Stimulated activated CD4-positive, alpha-beta T cell treated with anti-CD3 and anti-CD28 coated beads, TNF-alpha, amount 100 ng/mL, for 48 hours (primary cell): ENCODE measurements around the gene DSCAM.
"Not testable (repeated sequence)": the region's sequence is repeated elsewhere in the genome, so short reads cannot be mapped to it uniquely, and the experiment has no call there.

ENCODE experiments used
- DNase-seq, 3 donors: peaks; one replicate each; pipeline ENCODE4 v3.0.0-alpha.2; 2020; ENCODE audit warnings: low read depth in 3 of 3

Gene DSCAM

DNA sequence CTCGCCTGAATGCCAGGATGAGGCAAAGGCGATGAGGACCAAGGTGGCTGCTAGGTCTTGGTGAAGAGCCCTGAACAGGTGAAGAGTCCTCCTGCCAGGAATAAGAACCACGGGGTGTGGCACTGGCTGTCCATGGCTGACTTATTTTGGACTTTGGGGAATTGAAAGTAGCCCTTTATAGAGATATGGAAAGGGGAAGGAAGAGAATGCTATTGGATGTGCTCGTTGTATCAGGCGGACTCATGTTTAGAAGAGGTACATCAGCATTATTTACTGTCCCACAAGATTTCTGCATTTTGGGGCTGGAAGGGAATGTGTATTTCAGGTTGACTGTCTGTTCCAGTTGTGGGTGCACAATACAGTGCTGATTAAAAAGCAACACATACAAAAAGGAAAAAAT, 465.8 kb downstream of the DSCAM start:
- DNase-seq: no peak

DNA sequence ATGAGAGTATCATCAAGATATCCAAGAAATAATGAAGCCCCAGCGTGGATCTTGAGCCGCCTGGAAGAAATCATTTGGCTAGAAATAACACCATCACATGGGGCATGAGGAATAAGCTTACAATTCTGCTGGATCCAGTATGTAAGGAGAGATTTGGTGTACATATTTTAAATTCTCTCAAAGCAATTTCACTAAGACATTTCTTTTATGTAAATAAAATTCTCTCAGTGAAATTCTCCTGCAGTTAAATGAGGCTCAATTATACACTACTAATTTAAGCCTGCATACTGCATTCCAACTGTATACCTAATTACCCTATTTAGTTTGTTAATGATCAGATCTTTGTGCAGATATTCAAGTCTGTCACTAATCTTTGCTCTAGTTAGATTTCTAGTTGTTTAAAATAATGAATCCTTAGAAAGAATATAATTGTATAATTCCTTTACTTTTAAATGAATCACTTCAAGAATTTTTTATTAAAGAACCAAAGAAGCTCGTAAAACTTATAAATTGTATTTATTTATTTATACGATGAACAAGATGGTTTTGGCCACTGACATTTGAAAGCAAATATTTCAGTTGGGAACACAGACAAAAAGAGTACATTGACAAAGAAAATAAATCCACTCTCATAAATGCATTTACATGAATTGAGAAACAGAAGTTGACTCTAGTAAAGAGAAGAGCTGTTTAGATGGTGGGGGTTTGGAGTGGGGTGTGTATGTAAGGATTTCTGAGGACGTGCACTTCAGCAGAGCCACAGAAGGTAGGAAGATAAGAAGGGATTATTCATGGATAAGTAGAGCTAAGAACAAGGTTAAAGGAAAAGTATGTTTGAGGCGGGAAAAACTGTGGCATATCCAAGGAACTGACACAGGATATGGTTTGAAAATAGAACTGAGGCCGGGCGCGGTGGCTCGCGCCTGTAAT, 466.8 kb downstream of the DSCAM start:
- DNase-seq: no peak

DNA sequence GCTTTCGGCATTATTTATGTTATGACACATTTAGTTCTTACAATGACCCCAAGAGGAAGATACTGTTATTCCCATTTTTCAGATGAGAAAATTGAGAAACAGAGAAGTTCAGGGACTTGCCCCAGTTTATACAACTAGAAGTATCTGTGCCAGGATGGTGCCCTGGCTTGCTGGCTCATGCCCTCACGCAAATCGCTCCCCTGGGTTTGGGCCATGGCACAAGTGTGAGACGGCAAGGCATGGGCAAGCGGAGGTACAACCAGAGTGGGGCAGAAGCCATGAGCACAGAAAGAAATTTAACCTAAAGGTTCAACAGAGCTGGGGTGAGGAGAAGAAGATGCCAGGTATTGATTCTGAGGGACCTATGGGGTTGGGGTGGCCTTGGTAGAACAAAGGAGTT, 469.8 kb downstream of the DSCAM start:
- DNase-seq: no peak

DNA sequence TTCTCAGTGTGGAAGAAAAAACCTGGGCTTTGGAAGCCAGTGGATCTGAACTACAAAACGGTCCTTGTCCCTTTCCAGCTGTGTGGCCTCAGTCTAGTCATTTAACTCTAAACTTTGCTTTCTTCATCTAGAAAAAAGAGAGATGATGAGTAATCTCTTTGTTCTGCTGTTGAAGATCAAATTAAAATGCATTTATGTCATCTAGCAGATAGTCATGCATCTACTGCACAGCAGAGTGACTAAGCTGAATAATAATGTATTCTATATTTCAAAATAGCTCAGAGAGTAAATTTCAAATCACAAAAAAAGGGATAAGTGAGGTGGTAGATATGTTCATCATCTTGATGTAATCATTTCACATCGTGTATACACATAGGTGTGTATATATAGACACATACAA, 473.2 kb downstream of the DSCAM start:
- DNase-seq: no peak

DNA sequence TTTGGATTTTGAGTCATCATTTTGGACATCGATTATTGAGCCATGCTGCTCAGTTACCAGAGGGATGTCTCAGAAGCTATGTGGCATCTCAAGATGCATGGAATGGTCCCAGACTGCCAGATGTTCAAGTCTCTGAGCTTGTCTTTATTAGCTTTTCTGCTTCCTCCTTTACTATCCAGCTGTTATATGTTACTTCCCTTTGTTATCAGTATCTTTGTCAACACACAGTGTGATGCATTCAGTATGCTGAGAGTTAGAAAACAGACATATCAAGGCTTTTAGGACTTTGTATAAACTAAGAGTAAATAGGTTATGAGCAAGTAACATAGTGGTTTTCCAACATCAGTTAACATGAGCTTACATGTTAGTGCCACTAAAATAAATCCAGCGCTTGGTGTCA, 474.5 kb downstream of the DSCAM start:
- no peak for DNase-seq

DNA sequence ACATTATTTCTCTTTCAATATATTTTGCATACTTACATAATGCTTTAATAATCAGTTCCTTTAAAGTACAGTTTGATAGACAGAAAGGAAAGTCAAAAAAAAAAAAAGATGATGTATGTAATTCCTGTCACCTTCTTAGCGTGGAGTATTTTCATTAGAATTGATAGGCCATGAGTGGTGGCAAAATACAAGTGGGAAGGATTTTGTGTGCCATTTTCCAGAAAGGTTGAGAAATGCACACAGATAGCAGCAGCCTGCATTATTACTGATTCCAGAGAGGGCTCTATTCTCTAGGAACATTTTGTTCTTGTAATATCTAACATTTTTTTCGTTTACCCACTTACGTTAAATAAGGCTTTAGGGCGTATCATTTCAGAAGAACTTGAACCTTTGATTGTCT, 475.6 kb downstream of the DSCAM start:
- DNase-seq: no peak

DNA sequence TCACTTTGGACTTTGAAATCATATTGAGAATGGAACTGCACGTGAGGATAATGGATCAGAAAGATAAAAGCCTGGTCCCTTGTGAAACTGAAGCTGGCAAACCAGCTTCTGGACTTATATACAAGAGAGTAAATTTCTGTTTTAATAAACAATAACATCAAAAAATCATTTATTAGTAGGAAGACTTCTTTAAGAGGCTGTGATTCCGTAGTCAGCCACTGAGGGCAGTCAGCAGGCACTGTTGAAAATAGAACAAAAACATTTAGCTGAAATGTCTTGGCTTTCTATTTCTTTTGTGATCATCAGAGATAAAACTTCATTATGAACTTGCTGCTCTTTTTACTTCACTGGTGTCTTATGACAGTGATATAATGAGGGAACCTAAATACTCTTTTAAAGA, 490.3 kb downstream of the DSCAM start:
- DNase-seq: no peak

DNA sequence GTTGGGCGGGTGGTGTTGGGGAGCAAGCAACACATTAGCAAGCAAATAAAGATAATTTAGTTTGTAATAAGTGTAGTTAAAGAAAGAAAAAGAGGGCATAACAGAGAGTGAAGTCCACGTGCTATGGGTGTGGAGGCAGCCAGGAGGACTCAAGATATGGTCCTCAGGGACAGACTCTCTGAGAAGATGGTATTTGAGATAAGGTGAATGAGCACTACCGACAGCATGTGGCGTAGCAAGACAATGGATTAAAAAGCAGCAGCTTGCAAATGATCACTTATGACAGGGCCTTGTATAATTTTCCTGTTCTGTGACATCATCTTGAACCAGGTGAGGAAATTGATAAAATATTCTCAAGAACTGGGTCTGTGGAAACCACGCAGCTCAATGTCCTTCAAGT, 491.9 kb downstream of the DSCAM start:
- no peak for DNase-seq

DNA sequence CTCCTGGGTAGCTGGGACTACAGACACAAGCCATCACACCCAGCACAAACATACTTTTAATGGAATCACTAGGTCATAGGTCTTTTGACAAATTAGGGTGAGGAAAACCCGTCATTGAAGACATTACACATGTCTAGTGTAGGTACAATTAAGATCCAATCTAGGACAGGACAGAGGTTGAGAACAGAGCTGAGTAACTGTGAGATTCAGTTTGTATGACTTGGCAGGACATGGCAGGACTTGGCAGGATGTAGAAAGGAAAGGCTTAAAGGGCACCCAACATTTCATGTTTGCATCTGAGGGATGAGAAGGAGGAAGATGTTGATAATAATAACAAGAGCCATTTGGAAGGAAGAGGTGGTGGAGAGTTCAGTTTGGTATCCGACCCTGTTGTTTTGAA, 496.0 kb downstream of the DSCAM start:
- DNase-seq: no peak

DNA sequence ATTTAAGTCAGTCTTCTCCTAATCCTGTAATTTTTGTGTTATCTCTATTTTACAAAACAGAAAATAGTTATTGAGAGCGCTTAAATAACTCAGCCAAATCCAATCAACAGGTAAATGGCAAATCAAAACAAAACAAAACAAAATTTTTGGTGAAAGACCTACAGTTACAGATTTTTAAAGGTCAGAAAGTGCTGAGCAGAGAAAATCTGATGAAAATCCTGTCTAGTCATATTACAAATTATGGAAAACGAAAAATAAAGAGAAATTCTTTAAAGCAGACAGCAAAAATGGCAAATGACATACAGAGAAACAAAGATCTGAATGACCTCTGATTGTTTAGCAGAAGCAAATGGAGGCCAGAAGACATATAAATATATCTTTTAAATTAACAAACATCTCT, 497.4 kb downstream of the DSCAM start:
- no peak for DNase-seq

DNA sequence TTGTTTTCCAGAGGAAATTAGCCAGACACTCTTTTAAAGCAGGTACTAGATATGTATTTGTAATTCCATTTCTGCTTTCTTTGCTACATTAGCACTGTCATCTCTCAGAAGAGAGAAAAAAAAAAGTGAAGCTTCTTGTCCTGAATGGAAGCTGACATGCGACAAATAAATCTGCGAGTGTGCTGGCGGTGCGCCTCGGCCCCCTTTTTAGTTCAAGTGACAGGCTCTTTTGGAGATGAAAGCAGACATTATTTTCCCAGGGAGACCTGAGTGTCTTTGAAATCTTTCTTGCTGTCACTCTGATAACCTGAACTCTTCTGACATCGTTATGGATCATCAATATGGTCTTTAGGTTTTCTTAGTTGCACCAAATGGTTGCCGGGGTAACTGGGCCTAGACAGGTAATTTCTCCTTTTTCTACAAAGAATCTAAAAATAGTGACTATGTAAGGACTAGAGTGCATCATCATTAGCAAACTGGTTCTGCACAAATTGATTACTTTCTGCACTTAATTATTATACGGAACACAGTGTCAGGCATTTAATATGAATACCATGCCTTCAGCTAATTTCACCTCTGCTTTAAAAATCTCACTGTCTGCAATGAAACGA, 501.1 kb downstream of the DSCAM start:
- no peak for DNase-seq

DNA sequence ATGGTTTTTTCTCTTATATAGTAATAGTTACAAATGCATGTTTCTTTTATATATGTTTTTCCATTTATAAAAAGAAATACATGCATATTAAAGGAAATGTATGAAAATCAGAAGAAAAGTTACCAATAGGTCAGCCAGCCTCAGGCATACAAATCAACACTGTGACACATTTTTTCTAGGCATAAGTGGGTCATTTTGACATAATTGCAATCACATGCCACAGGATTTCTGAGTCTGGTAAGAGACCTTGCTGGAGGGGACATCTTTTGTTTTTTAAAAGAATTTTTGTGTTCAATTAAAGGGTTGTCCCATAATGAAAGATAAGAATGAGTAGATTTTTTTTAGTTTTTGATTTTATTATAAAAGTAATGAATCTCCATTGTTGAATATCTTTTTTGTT, 506.6 kb downstream of the DSCAM start:
- no peak for DNase-seq

DNA sequence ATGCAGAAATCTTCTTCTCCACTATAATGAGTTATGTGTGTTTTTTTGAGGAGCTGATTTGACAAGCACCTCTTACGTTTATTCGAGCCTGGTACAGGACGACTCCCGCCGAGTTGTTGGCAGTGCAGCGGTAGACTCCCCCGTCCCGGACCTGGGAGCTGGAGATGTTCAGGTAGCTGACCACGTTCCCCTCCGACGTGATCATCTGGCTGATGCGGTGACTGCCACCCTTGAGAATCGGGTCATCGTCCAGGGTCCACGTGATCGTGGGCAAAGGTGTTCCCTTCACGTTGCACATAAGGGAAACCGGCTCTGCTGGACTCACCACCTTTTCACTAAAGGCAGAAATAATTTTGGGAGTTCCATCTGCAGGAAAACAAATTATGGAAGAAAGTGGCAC, 507.9 kb downstream of the DSCAM start:
- DNase-seq: no peak

DNA sequence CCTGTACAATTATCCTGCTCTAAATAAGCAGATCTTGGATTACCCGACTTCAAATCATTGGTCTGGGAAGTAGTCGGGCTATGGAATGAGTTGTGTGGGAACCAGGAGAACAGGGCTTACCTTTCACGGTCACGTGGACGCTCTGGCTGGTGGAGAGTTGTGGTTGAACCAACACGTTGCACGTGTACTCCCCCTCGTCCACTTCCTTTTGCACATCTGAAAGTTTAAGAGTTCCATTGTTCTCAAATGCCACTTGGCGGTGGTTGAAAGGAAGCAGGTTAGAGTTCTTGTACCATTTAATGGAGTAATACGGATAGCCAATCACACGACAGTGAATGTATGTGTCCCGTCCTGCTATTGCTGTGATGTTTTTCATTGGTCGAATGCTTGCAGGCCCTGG, 509.0 kb downstream of the DSCAM start:
- DNase-seq: no peak

DNA sequence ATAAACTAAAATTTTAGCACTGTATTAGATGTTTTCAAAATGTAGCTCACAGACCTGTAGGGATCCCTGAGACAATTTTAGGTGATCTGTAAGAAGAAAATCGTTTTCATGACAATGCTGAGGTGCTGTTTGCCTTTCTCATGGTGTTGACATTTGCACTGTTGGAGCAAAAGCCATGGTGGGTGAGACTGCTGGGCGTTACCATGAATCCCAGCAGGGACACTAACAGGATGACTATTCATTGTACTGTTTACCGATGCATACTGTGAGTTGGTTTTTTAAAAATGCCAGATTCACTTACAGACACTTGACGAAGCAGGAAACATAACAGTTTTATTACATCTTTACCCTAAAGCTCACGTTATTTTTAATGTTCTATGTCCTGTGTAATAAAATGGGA, 511.3 kb downstream of the DSCAM start:
- no peak for DNase-seq

DNA sequence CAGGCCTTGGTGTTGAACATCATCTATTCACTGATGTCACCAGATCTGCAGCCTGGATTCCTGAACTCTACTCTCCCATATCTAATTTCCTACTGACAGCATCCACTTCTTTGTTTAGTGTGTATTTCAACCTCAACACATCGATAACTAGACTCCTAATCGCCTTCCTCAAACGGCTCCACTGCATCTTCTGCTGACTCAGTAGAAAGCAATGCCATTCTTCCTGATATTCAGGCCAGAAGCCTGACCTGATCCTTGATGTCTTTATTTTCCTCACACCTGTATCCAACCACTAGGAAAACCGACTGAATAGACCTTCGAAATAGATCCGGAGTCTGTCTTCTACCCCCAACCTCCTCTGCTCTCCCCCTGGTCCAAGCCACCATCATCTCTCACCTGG, 512.8 kb downstream of the DSCAM start:
- no peak for DNase-seq

DNA sequence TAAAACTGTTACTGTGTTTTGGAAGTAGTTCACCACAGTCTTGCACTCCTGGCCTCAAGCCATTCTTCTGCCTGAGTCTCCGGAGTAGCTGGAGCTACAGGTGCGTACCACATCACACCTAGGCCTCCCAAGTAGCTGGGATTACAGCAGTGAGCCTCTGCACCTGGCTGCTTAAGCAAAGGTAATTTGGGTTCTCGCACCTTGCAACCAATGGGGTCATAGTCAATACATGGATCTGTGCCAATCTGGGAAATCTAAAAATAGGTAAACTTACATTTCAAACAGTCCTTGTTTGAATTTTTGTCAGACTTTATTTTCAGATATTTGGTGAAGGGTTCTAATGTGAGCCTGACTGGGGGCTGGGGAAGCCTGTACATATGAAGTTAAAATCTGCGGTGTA, 513.2 kb downstream of the DSCAM start:
- no peak for DNase-seq

DNA sequence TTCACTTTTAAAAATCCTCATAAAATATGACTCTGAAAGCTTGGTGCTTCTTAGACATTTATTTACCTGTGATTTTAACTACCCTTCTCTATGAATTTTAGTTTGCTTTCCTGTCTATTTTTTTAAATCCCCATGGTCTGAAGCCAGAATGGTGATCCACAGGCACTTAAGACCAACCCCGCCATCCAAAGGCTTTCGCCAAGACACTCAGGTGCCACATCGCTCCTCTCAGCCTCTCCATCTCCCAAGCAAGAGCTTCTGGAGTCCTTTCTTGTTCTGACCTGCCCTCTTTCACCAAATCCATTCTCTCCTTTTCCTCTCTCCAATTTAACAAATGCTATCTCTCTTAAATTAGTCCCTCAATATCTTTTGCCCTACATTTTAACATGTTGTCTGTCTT, 515.2 kb downstream of the DSCAM start:
- no peak for DNase-seq

DNA sequence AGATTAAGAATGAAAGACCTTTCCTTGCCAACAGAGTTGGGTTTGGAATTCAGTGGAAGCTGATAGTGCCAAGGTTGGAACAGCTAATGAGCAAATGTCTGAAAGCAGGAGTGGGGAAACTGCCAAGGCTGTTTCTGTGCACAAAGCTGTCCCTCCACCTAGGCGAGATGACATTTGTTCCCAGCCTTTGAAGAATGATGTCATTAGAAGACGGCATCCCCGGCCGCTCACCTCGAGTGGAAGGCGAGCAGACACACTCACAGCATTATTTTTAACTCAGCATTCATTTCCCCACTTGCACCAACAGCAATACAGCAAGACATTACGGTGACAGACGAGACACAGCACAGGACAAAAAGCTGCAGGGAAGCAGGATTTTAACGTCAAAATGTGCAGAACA, 515.8 kb downstream of the DSCAM start:
- DNase-seq: no peak

DNA sequence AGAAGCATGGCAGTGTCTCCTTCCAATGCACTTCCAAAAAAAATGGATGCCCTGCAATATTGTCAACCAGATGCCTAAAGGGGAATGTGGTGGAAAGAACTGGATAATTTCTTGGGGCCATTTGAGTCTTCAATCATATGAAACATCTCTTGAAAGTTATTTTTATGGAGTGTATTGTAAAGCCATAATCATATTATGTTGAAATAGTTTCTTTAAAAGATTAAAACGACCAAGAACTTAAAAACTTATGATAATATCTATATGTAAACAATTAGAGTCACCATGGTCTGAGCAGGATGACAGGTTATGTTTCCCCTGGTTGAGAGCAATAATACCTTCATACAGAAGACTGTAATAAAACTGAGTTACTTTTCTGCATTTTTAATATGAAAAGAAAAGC, 522.6 kb downstream of the DSCAM start:
- no peak for DNase-seq

DNA sequence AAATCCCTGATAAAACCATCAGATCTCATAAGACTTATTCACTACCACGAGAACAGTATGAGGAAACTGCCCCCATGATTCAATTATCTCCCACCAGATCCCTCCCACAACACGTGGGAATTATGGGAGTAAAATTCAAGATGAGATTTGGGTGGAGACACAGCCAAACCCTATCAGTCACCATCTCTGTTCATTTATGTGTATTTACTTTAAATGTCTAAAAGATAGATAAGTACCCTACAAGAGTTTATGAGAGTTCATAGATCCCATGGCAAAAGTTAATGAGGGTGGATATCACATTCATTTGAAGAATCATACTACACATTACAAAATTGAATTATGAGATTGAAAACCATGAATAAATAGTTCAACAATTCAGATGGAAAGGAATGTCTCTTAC, 526.2 kb downstream of the DSCAM start:
- DNase-seq: not testable (repeated sequence)

DNA sequence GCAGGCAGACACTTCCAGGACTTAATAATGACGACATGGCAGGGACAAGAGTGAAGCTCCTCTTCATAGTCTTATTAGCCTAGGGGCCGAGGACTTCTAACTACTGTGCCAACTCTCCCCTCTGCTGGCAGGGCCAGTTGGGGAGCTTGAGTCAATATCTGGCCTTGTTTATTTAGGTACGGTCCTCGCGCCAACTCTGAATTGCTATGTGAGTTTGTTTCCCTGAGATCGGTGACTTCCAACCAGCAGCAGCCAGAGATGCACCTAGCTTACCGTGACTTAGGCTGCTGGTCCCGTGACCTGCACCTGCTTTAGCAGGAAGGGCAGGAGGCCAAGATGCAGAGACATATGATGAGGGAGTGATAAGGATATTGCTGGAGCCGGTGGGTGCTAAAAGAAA, 528.6 kb downstream of the DSCAM start:
- DNase-seq: no peak

DNA sequence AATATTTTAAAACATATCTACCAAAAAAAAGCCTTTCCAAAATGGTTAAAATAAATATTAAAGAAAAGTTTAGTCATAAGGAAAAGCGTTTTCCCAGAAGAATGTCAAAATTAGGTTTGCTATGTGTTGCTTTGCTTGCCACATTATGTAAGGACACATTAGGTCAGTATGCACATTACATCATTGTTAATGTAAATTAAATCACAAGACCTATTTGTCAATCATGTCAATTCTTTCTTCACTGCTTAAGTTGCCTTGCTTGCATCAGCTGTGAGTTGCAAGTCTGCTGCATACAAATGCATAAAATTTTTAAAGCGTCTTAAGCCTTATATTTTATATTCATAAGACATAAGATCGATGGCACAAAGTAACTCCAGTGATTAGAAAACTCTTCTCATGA, 530.9 kb downstream of the DSCAM start:
- DNase-seq: no peak

DNA sequence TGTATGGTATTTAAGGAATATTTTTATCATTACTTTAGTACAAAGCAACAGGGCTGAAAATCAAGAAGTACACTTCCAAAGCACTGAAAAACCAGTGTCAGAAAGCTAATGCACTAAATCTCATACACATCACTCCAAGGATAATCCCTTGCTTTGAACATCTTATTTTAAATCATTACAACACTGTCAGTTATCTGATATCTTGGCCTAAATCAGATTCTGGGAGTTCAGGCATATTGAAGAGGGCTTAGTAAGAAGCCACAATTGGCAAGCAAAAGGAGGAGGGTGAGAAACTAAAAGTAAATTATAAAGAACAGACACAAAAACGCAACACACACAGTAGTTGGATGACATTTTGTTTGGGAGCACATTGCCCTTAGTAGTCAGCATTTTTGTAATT, 531.3 kb downstream of the DSCAM start:
- no peak for DNase-seq
